Gastroesophageal sphincter (tissue), 4 donors: ENCODE results near the gene MSS51. TPM values are rescaled to one million over a fixed set of nuclear protein-coding genes. Genes with fewer than 3 reads are reported as not detected.

Experiments
- ATAC-seq: fragments of 150-250 bp; one replicate; pipeline ENCODE4 v1.9.1; 2016; ENCODE audit warnings: mild to moderate bottlenecking, moderate library complexity
- H3K27ac ChIP-seq, 4 donors: fragments of 200-600 bp; sonication (generic) in 3 of 4; 1 replicate in 3 of 4; 2 replicates in 1 of 4; pipeline ENCODE4 v1.5.1; 2016 to 2019
- H3K27me3 ChIP-seq: fragments of 200-600 bp; sonication (generic); one replicate; pipeline ENCODE4 v1.5.1; 2019
- H3K36me3 ChIP-seq, 2 donors: fragments of 200-600 bp; sonication (generic); one replicate each; pipeline ENCODE4 v1.5.1; 2019; ENCODE audit warnings: control low read depth in 1 of 2
- H3K4me1 ChIP-seq, 3 donors: fragments of 200-600 bp; sonication (generic); 1 replicate in 2 of 3; 2 replicates in 1 of 3; pipeline ENCODE4 v1.5.1; 2016 to 2019; ENCODE audit warnings: control low read depth in 2 of 3
- H3K4me3 ChIP-seq, 2 donors: fragments of 200-600 bp; sonication (generic); one replicate each; pipeline ENCODE4 v1.5.1; 2019; ENCODE audit warnings: mild to moderate bottlenecking in 1 of 2, moderate library complexity in 1 of 2
- H3K9me3 ChIP-seq, 3 donors: fragments of 200-600 bp; sonication (generic); one replicate each; pipeline ENCODE4 v1.5.1; 2017 to 2019; ENCODE audit warnings: control low read depth in 2 of 3
- EP300 ChIP-seq: sonication (generic); formaldehyde crosslinking; IDR thresholded peaks from one replicate; pipeline ENCODE4 v1.6.1; 2017; ENCODE audit warnings: antibody characterized with exemption, mild to moderate bottlenecking
- POLR2A ChIP-seq, 2 donors: fragments of 450-650 bp; IDR thresholded peaks; one replicate each; pipeline ENCODE4 v1.6.1; 2017; ENCODE audit warnings: antibody characterized with exemption in 2 of 2, mild to moderate bottlenecking in 2 of 2, moderate library complexity in 1 of 2
- POLR2AphosphoS5 ChIP-seq: sonication (generic); formaldehyde crosslinking; IDR thresholded peaks from one replicate; pipeline ENCODE4 v1.6.1; 2017; ENCODE audit warnings: antibody characterized with exemption
- WGBS, 2 donors: methylation state at CpG; one replicate each; pipeline ENCODE4 v1.1.5; 2018; ENCODE audit warnings: low coverage in 1 of 2; 5-methylcytosine and 5-hydroxymethylcytosine counted together
- total RNA-seq, 4 donors: library from RNA; depleted of rRNA; stranded (reverse); fragments of >200 nt; gene quantifications; one replicate each; pipeline ENCODE4 v1.1.0, GENCODE V29; 2016
- TF ChIP-seq, protein P1 (sequence below), 4 experiments: fragments of 200-600 bp in 2 of 4; fragments of 450-650 bp in 2 of 4; sonication (generic) in 1 of 4; IDR thresholded peaks; one replicate each; pipeline ENCODE4 v1.5.1; 2017 to 2019; ENCODE audit warnings: antibody characterized with exemption in 4 of 4, mild to moderate bottlenecking in 2 of 4, moderate library complexity in 2 of 4

MSS51 gene
- total RNA-seq, 4 donors from 2014 or later, result 0.32 to 3.9 (median 2.4) TPM

DNA sequence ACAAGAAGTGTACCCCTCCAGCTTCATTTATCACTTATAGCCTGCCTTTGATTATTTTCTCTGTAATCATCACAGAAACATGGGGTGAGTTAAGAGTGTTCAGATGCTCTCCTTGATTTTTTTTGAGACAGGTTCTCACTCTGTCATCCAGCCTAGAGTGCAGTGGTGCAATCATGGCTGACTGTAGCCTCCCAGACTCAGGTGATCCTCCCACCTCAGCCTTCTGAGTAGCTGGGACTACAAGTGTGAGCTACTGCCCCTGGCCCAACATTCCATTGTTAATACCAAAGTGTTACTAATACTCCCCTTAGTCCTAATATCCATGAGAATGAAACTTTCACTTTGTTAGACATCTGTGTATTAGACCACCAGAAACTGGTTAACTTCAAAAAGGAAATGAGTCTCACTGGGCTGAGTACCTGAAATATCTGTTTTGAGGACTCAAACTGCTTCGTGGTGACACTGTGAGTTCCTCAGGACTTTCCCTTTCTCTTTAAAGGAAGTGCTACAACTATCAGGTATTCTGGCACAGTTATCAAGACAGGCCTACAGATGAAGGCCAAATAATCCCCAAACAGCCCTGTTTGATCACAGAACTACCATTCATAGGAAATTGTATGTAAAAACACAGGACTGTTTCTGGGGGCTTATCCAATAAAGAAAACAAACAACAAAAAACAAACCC, 54.2 kb downstream of the MSS51 start:
- Histone ChIP-seq H3K4me1 (no peaks in the 10 kb centered on the region), H3K27me3 (no peaks in the 10 kb centered on the region), H3K27ac (no peak overlapping the region), H3K4me3 (no peak overlapping the region), H3K36me3 (peaks cover 4 to 100% of the 10 kb centered on the region in 2 donors), H3K9me3 (no peaks in the 10 kb centered on the region)
- 100% methylated on average over 1 of the region's 1 CpG for WGBS, 2 donors
- TF ChIP-seq POLR2A (IDR thresholded peaks at IDR 0.05) (no peak), POLR2AphosphoS5 (no peak), EP300 (no peak)
- TF ChIP-seq, protein P1, sequence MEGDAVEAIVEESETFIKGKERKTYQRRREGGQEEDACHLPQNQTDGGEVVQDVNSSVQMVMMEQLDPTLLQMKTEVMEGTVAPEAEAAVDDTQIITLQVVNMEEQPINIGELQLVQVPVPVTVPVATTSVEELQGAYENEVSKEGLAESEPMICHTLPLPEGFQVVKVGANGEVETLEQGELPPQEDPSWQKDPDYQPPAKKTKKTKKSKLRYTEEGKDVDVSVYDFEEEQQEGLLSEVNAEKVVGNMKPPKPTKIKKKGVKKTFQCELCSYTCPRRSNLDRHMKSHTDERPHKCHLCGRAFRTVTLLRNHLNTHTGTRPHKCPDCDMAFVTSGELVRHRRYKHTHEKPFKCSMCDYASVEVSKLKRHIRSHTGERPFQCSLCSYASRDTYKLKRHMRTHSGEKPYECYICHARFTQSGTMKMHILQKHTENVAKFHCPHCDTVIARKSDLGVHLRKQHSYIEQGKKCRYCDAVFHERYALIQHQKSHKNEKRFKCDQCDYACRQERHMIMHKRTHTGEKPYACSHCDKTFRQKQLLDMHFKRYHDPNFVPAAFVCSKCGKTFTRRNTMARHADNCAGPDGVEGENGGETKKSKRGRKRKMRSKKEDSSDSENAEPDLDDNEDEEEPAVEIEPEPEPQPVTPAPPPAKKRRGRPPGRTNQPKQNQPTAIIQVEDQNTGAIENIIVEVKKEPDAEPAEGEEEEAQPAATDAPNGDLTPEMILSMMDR (IDR thresholded peaks at IDR 0.05), result no peak
- no peak for ATAC-seq

- Histone ChIP-seq H3K4me3 (no peak overlapping the region), H3K27me3 (no peaks in the 10 kb centered on the region), H3K4me1 (no peaks in the 10 kb centered on the region), H3K36me3 (peaks cover 4 to 97% of the 10 kb centered on the region in 2 donors), H3K27ac (no peak overlapping the region), H3K9me3 (no peaks in the 10 kb centered on the region)
- ATAC-seq, result no peak
- WGBS, 2 donors, result 74 to 77% methylated on average over 2 to 3 of the region's 3 CpGs
- TF ChIP-seq POLR2AphosphoS5 (no peak), EP300 (no peak), POLR2A (IDR thresholded peaks at IDR 0.05) (no peak)
- TF ChIP-seq, protein P1 (IDR thresholded peaks at IDR 0.05), result no peak
These were observed 56.7 kb downstream of the MSS51 start for GRCh38 chr10:73376679-73377078.

Other genes starting within 250 kb of the MSS51 start
- gene DNAJC9, start 186.3 kb downstream of the MSS51 start, total RNA-seq, result 10 to 100 TPM; 11.8 to 20.2 (median 14.3) TPM
- 10 to 100 TPM; 37.4 to 43.5 (median 40.3) TPM for gene MRPS16, start 180.9 kb downstream of the MSS51 start, total RNA-seq
- 1 to 10 TPM; 1.1 to 1.8 (median 1.2) TPM for gene CFAP70, start 74.7 kb downstream of the MSS51 start, total RNA-seq
- 100 to 1,000 TPM; 119 to 144 (median 131) TPM for gene ANXA7, start 19.5 kb downstream of the MSS51 start, total RNA-seq
- gene PPP3CB, start 62.5 kb upstream of the MSS51 start, total RNA-seq, result 100 to 1,000 TPM in 1 of 4 donors, 10 to 100 TPM in 3; 69.2 to 121 (median 75.4) TPM
- 100 to 1,000 TPM in 1 of 4 donors, 10 to 100 TPM in 3; 27.1 to 106 (median 53.8) TPM for gene USP54, start 157.8 kb upstream of the MSS51 start, total RNA-seq
- not detected for gene MYOZ1, start 207.9 kb upstream of the MSS51 start, total RNA-seq
- under 1 TPM in 2 of 4 donors, not detected in 2; 0.15 to 0.16 TPM for gene SYNPO2L, start 222.5 kb upstream of the MSS51 start, total RNA-seq